GM12864 (cell line): ENCODE data around the gene RNASEH2A.

ENCODE experiments used
- DNase-seq: peaks from one replicate; pipeline ENCODE4 v3.0.0-alpha.2; 2011; ENCODE audit warnings: low read depth
- H3K4me3 ChIP-seq: 2 replicates; pipeline ENCODE4 v1.5.1; 2011; ENCODE audit warnings: mild to moderate bottlenecking, low read depth, low read length, control low read depth
- TF ChIP-seq, protein P1 (sequence below): IDR thresholded peaks from 2 replicates; pipeline ENCODE4 v1.5.1; 2011; ENCODE audit warnings: low read depth, mild to moderate bottlenecking, moderate library complexity, low read length, control low read depth, inconsistent platforms; ENCODE audit errors: missing control alignments

RNASEH2A gene

GRCh38 chr19:12777217-12778016 lies 29.0 kb upstream of the RNASEH2A start:
- peak overlapping the region; percentile 68 for H3K4me3 ChIP-seq
- DNase-seq, result no peak
- TF ChIP-seq, protein P1, sequence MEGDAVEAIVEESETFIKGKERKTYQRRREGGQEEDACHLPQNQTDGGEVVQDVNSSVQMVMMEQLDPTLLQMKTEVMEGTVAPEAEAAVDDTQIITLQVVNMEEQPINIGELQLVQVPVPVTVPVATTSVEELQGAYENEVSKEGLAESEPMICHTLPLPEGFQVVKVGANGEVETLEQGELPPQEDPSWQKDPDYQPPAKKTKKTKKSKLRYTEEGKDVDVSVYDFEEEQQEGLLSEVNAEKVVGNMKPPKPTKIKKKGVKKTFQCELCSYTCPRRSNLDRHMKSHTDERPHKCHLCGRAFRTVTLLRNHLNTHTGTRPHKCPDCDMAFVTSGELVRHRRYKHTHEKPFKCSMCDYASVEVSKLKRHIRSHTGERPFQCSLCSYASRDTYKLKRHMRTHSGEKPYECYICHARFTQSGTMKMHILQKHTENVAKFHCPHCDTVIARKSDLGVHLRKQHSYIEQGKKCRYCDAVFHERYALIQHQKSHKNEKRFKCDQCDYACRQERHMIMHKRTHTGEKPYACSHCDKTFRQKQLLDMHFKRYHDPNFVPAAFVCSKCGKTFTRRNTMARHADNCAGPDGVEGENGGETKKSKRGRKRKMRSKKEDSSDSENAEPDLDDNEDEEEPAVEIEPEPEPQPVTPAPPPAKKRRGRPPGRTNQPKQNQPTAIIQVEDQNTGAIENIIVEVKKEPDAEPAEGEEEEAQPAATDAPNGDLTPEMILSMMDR, result peak; percentile 86

DNA sequence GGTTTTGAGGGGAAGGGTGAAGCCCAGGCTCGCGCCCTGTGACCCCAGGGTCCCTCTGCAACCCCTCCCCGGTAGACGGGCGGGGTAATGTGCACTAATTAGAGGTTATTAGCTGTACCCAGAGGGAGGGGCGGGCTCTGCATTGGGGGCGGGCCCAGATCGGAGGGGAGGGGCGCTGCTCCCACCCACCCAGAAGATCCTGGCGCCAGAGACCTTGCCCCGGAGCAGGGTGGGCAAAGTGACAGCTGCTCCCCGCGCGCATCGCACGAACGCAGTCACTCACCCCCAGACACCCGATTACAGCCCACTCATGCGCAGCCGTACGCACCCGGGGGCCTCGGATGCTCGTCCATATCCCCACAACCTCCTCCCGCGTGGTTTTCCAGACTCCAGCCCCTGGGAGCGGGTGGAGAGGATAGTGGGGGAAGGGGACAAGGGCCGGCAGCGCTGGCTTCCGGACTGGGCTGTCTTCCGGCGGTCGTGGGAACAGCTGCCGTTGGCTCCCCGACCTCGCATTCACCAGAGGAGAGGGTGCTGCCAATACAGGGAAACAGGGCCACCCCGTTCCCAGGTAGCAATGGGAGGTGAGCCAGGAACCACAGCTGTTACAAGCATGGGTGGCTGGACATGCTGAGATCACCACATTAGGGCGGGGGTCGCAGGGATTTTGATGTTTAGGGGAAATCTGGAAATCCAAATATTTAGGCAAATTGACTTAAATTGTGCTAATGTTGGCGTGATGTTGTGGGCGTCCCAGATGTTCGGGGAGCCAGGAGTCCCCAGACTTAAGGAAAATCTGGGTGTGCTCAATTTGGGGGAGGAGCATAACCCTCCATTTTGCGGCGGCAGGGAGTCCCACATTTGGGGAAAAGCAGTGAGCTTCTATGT lies 28.1 kb upstream of the RNASEH2A start:
- TF ChIP-seq, protein P1, result peak; percentile 3
- peak overlapping the region; percentile 68 for H3K4me3 ChIP-seq
- DNase-seq, result no peak

DNA sequence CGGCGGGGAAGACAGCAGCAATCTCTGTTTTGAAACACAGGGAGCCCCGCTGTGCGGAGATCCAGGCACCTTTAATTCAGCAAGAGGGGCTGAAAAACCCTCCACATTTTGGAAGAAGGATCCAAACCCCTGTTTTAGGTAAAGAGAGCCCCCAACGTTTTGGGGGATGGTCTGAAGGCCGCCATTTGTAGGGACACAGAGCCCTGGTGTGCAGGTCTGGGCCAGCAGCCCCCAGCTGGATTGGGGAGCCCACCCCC lies 27.6 kb upstream of the RNASEH2A start:
- no peak for DNase-seq
- TF ChIP-seq, protein P1, result no peak
- H3K4me3 ChIP-seq, result peak overlapping the region; percentile 68

DNA sequence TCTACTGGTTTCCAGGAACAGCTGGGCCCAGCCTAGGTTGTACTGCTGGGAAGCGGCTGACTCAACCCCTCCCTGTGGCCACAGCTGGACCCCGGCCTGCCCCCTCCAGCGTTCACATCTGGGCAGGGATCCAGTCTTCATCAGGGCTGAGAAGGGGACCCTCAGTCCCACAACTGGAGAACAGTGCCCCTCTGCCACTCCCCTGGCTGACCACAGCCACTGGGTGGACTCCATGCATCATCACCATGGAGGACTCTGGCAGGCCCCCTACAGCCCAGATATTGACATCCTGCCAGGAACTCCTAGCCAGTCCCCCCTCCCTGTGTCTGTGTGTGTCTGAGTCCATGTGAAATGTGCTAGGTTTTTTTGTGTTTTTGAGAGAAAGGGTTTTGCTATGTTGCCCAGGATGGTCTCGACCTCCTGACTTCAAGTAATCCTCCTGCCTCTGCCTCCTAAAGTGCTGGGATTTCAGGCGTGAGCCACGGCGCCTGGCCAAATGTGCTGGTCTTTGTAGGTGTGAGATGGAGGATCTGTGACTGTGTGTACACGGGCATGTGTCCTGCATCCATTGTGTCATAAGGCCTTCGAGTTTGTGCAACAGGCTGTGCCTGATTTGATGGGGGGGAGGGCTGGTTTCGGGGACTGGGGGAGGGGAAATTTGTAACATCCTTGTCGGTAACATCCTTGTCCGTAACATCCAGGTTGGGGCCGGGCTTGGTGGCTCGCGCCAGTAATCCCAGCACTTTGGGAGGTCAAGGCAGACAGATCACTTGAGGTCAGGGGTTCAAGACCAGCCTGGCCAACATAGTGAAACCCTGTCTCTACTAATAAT lies 27.0 kb upstream of the RNASEH2A start:
- TF ChIP-seq, protein P1, result peak; percentile 29
- DNase-seq, result no peak
- peak overlapping the region; percentile 68 for H3K4me3 ChIP-seq

DNA sequence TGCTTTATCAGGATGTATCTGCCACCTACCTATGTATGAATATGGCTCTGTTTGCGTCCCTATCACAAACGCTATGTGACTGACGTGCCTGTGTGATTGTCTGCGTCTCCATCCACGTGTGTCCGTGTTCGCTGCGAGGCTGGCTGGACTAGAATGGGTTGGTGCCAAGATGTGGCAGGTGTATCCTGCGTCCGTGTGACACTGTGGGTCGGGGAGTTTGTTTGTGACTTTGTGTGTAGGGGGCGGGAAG lies 24.3 kb upstream of the RNASEH2A start:
- TF ChIP-seq, protein P1, result no peak
- H3K4me3 ChIP-seq, result peak overlapping the region; percentile 54
- no peak for DNase-seq

DNA sequence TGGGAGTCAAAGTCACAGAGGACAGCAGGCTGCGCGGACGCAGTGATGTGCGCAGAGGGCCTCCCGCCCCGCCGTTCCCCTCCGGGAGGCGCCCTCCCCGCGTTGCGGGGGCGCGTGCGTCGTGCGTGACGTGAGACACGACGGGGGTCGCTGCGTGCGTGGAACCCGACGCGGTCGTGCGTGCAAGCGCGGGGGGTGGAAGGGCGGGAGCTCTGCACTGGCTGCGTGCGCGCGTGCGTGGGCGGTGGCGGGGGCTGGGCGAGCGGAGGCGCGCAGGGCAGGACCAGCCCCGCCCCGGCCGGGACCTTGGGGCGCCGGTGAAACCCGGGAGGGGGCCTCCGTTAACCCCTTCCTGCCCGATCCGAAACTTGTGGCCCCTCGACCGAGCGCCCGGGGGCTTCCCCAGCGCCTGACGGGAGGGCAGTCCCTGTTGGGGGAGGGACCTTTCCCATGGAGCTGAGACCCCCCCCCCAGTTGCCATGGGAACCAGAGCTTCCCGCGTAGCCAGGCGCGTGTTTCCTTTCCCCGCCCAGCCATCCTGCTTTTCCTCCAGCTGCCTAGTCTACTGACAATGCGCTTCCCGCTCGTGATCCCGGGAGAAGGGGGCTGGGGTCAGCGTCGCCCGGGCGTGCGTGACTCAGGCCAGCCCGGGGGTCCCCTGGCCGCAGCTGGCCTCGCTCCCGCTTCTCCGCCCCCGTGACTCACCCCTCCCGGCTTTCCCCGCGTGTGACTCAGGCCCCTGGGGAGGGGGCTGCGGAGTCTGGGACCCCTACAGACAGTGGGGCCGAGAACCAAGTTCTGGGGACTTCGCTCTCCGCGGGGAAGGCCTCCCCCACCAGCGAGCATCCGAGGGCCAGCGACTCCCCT lies 23.7 kb upstream of the RNASEH2A start:
- no peak for DNase-seq
- TF ChIP-seq, protein P1, result peak; percentile 13
- H3K4me3 ChIP-seq, result peak overlapping the region; percentile 54
